Activated CD8-positive, alpha-beta T cell treated with anti-CD3 and anti-CD28 coated beads for 36 hours (primary cell): ENCODE results near the gene CHD6. TPM values are rescaled to one million over a fixed set of nuclear protein-coding genes. Genes with fewer than 3 reads are reported as not detected.

Experiments used
- ATAC-seq: fragments of 200-7000 bp; cut with Tn5 transposase; one replicate; pipeline ENCODE4 v1.10.0; 2021; ENCODE audit warnings: mild to moderate bottlenecking, moderate library complexity
- CTCF ChIA-PET: fragments of 350-600 bp; sonication (Branson Sonifier 250); formaldehyde crosslinking; loops from one replicate; lab custom pipeline; 2021; ENCODE audit warnings: antibody characterized with exemption; lab: Charles Lee
- POLR2A ChIA-PET: fragments of 350-600 bp; sonication (Branson Sonifier 250); formaldehyde crosslinking; loops from one replicate; lab custom pipeline; 2021; ENCODE audit warnings: antibody characterized with exemption; lab: Charles Lee
- DNase-seq: peaks from one replicate; pipeline ENCODE4 v3.0.0-alpha.2; 2020
- H3K27ac Mint-ChIP-seq: one replicate; pipeline ENCODE4 v1.8.0; 2021; ENCODE audit warnings: mild to moderate bottlenecking, mixed read lengths
- H3K27me3 Mint-ChIP-seq: one replicate; pipeline ENCODE4 v1.8.0; 2021; ENCODE audit warnings: mixed read lengths
- H3K36me3 Mint-ChIP-seq: one replicate; pipeline ENCODE4 v1.8.0; 2021; ENCODE audit warnings: low read depth, mixed read lengths
- H3K4me1 Mint-ChIP-seq: one replicate; pipeline ENCODE4 v1.8.0; 2021; ENCODE audit warnings: low read depth, mixed read lengths
- H3K4me3 Mint-ChIP-seq: one replicate; pipeline ENCODE4 v1.8.0; 2021; ENCODE audit warnings: mild to moderate bottlenecking, moderate library complexity, mixed read lengths
- H3K9me3 Mint-ChIP-seq: one replicate; pipeline ENCODE4 v1.8.0; 2021; ENCODE audit warnings: mixed read lengths
- intact Hi-C: fragments of 100-400 bp; cut with micrococcal nuclease; formaldehyde crosslinking; loops from one replicate; pipeline ENCODE4 v1.10.0; 2022
- total RNA-seq, 2 experiments: library from RNA; stranded (reverse); gene quantifications; one replicate each; pipeline ENCODE4 v1.2.3, GENCODE V29; 2021
- TF ChIP-seq, protein P1 (sequence below): fragments of 200-600 bp; IDR thresholded peaks from one replicate; pipeline ENCODE4 v1.8.0; 2022; ENCODE audit warnings: antibody characterized with exemption, mild to moderate bottlenecking

CHD6 gene
- total RNA-seq, 2 experiments from 2014 or later, result 25.4 to 28.2 TPM

DNA sequence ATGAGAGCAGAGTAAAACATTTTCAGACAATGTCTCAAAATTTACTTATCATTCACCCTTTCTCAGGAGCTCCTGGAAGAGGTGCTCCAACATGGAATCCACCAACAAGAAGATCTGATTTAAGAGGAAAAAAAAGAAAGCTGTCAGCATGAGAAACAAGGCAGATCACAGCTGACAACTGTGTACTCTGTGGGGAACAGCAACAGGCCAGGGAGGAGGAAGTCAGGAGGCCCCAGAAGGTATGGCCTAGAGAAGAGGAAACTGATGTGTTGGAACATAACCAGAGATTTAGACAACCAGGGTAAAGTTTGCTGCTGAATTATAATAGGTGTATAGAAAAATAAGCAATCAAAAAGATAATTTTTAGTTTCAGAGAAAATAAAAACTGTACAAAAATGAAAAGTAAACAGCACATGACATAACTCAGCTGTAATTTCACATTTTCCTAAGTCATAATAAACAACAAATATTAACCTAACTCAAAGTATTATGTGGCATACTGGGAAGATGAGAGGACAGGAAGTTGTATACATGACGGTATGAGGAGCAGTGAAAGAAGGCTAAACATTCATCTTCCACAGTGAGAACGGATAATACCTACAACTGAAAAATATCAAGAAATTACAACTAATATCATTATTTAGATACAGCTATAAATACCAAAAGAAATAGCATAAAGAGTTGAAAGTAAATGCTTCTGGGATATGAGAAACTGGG, 138.0 kb downstream of the CHD6 start:
- intact Hi-C loops, result no loop called here
- ATAC-seq (peak; percentile 53), DNase-seq (peak; percentile 17)
- POLR2A ChIA-PET, result no interaction called here
- H3K27me3 Mint-ChIP-seq, result no peaks in the 10 kb centered on the region
- no peak overlapping the region for H3K4me3 Mint-ChIP-seq
- peak overlapping the region; percentile 70 for H3K27ac Mint-ChIP-seq
- H3K36me3 Mint-ChIP-seq, result peaks cover 27% of the 10 kb centered on the region
- peaks cover 30% of the 10 kb centered on the region for H3K4me1 Mint-ChIP-seq
- no peaks in the 10 kb centered on the region for H3K9me3 Mint-ChIP-seq
- TF ChIP-seq, protein P1, sequence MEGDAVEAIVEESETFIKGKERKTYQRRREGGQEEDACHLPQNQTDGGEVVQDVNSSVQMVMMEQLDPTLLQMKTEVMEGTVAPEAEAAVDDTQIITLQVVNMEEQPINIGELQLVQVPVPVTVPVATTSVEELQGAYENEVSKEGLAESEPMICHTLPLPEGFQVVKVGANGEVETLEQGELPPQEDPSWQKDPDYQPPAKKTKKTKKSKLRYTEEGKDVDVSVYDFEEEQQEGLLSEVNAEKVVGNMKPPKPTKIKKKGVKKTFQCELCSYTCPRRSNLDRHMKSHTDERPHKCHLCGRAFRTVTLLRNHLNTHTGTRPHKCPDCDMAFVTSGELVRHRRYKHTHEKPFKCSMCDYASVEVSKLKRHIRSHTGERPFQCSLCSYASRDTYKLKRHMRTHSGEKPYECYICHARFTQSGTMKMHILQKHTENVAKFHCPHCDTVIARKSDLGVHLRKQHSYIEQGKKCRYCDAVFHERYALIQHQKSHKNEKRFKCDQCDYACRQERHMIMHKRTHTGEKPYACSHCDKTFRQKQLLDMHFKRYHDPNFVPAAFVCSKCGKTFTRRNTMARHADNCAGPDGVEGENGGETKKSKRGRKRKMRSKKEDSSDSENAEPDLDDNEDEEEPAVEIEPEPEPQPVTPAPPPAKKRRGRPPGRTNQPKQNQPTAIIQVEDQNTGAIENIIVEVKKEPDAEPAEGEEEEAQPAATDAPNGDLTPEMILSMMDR, result no peak
- CTCF ChIA-PET, result interaction anchor here (0.7 to 2.5 kb wide), 2 partner anchors 69 to 277 kb away, joined by 3 to 7 read pairs; no protein-coding TSS in a partner anchor

DNA sequence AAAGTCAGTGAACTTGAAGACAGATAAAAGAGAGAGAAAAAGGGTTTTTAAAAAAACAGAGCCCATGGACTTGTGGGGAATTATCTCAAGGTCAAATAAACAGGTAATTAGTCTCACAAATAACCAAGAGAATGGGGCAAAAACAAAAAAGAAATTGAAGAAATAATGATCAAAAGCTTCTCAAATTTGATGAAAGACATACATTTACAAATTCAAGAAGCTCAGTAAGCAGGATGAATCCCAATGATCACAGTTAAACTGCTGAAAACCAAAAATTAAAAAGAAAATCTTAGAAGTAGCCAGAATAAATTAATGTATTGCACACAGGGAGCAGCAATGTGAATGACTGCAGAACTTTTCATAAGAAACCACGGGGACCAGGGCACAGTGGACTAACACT, 139.1 kb downstream of the CHD6 start:
- Mint-ChIP-seq H3K27me3 (no peaks in the 10 kb centered on the region), H3K4me1 (peaks cover 30% of the 10 kb centered on the region), H3K36me3 (peaks cover 26% of the 10 kb centered on the region), H3K27ac (peak overlapping the region; percentile 7), H3K4me3 (no peak overlapping the region), H3K9me3 (no peaks in the 10 kb centered on the region)
- ATAC-seq, result no peak
- TF ChIP-seq, protein P1, result no peak
- ChIA-PET POLR2A (no interaction called here), CTCF (interaction anchor here (2.5 kb wide), 1 partner anchor 68 kb away, joined by 7 read pairs; no protein-coding TSS in a partner anchor)
- intact Hi-C loops, result no loop called here
- no peak for DNase-seq

DNA sequence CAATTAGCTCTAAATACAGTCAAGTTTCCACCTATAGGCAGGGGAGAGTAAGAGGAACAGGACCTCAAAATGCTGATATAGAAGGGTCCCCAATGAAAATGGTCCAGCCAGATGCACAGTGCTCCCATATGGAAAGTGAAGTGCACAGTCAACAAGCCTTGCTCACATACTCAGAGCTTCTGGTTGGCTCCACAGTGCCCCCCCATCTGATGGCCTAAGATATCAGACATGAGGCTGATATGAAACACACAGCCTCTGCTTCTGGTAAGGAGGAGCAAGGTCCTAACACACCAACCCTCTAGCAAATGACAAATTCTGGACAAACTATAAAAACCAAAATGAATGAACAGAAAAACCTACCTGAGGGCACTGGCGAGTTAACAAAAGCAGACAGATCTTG, 140.2 kb downstream of the CHD6 start:
- intact Hi-C loops, result no loop called here
- Mint-ChIP-seq H3K4me1 (peaks cover 30% of the 10 kb centered on the region), H3K27ac (no peak overlapping the region), H3K9me3 (no peaks in the 10 kb centered on the region), H3K36me3 (peaks cover 22% of the 10 kb centered on the region), H3K4me3 (no peak overlapping the region), H3K27me3 (no peaks in the 10 kb centered on the region)
- ChIA-PET POLR2A (interaction anchor here (1.2 kb wide), 1 partner anchor 13 kb away, joined by 3 read pairs; no protein-coding TSS in a partner anchor), CTCF (no interaction called here)
- ATAC-seq, result no peak
- no peak for DNase-seq
- TF ChIP-seq, protein P1, result no peak

DNA sequence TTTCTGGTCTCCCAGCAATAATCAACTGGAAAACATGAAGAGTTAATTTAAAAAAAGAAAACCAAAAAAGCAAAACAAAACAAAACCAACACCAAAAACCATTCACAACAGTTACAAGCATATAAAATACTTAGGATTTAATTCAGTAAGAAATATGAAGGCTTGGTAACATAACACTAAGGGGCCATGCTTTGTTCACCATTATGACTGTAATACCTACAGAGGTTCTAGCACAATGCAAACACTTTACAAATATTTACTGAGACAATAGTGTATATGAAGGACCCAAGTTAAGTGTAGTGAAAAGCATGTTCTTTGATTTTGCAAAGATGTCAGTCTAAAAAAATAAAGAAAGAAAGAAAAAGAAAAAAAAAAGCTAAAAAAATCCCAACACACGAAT, 141.7 kb downstream of the CHD6 start:
- H3K4me1 Mint-ChIP-seq, result peaks cover 28% of the 10 kb centered on the region
- TF ChIP-seq, protein P1, result no peak
- no peaks in the 10 kb centered on the region for H3K9me3 Mint-ChIP-seq
- POLR2A ChIA-PET, result no interaction called here
- H3K36me3 Mint-ChIP-seq, result peaks cover 21% of the 10 kb centered on the region
- H3K27ac Mint-ChIP-seq, result no peak overlapping the region
- DNase-seq (no peak), ATAC-seq (no peak)
- CTCF ChIA-PET, result no interaction called here
- intact Hi-C loops, result no loop called here
- H3K27me3 Mint-ChIP-seq, result no peaks in the 10 kb centered on the region
- no peak overlapping the region for H3K4me3 Mint-ChIP-seq

DNA sequence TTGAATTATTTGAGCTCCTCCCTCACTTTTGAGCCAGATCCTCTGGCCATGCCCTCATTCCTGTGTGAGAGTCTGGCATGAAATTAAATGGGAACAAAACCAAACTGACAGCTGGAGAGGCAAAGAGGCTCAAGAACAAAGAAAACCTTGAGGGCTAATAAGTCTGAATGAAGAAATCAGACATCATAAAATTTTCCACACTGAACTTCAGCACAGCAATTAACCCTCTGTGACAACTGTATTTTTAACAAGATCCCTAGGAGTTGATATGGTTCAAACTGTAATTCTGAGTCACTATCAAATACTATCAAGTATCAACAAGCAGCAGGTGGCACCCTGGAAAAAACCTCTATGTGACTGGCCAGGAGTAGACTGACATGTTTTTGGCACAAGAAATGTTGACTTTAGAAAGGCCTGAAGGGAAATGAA, 142.2 kb downstream of the CHD6 start:
- Mint-ChIP-seq H3K27ac (no peak overlapping the region), H3K4me1 (peaks cover 28% of the 10 kb centered on the region), H3K36me3 (peaks cover 21% of the 10 kb centered on the region), H3K9me3 (no peaks in the 10 kb centered on the region), H3K27me3 (no peaks in the 10 kb centered on the region), H3K4me3 (no peak overlapping the region)
- ChIA-PET CTCF (no interaction called here), POLR2A (no interaction called here)
- intact Hi-C loops, result no loop called here
- TF ChIP-seq, protein P1, result no peak
- ATAC-seq, result no peak
- no peak for DNase-seq
